Fibroblast of skin of left quadriceps (primary cell): ENCODE results near the gene CLDN19.
A peak's percentile ranks its signal among the peaks of the same experiment; 100 is the strongest.
"Not testable (repeated sequence)": the region's sequence is repeated elsewhere in the genome, so short reads cannot be mapped to it uniquely, and the experiment has no call there.

Source experiments
- DNase-seq, 2 experiments: peaks; one replicate each; pipeline ENCODE4 v3.0.0-alpha.2; 2013; ENCODE audit warnings: low read depth in 2 of 2

CLDN19 gene

DNA sequence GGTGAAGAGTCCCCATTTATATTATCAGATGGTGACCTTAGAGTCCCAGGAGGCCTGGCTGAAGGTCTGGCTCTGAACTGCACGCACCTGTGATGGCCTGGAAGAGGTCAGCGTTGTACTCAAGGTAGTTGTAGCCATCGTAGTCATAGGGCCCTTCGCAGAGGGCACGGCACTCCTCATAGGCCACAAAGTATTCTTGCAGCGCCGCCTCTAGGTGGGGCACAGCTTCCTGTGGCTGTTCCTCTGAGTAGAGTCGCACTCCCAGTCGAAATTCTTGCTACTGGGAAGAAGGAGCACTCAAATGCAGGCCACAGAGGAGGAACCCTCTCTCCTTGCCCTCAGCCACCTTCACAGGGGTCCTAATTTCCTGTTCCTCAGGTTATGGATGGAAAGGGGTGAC, 19.1 kb upstream of the CLDN19 start:
- no peak for DNase-seq

DNA sequence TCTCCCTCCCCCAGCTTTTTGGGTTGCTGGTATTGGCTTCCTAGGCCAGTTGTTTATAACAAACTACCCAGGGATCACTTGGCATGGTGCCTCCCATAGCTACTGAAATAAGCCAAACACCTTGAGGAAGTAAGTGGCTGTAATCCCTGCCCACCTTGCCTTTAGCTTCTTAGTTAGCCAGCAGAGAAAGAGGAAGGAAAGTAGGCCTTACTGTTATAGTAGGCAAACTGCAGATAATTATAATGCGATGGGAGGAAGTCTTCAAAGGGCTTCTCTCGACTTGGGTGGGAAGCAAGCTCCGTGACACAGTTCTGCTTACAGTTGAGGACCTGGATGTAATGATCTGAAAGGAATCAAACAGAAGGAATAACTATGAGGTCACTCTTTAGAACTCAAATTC, 18.6 kb upstream of the CLDN19 start:
- DNase-seq, result no peak

DNA sequence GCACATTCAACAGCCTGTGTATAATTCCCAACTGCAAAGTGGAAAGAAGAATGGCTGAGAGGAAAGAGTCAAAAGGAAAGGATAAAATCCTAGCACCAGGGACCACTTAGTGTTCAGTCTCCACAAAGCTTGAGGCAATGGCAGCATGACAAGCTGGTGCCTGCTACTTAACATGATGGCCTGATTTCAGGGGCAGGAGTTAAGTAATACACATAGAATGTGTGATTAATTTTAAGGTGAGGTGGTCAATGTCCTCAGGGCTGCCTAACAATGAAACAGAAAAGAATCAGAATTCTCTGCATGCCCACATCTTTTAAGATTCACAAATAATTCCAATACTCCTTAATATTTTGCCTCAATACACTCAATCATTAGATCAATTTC, 17.8 kb upstream of the CLDN19 start:
- DNase-seq, result no peak

DNA sequence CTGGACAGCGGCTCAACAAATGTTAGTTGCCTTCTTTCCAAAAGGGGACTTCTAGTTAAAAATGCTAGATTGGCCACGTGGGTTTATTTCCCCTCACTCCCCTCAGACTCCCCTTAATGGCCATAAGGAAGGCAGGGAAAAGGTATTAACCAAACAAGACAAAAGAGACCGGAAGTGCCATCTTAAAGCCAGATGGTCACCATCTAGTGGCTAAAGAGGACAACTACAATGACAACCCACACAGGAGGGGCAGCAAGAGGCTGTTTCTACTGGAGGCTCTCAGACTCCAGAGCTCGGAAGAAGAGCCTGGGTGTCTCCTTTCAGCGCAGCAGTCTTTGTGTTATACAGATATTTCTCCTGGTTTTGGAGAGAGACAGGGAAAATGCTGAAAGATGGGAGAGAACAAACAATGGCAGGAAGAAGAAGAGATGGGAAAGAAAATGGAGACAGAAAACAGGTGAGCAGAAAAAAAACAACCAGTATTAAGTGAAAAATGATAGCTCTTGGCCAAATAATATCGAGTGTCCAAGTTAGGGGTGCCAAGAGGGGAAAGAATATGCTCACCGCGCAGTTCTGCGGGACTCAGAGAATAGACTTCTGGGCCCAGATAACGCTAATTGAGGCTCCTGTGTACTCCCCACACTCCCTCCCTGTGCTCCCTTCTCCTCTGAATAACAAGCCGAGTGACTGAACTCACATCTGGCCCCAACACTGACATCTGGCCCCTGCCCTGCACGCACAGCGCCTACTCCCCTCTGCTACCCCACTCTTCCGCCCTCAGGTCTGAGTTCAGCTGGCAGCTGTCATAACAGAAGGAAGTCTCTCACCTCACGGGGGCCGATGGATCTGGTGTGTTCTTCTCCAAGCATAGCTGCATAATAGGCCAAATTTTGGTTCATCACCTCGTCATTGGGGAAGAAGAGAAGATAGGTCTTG, 17.2 kb upstream of the CLDN19 start:
- DNase-seq, result peak in 1 of 2 experiments; percentile 28

DNA sequence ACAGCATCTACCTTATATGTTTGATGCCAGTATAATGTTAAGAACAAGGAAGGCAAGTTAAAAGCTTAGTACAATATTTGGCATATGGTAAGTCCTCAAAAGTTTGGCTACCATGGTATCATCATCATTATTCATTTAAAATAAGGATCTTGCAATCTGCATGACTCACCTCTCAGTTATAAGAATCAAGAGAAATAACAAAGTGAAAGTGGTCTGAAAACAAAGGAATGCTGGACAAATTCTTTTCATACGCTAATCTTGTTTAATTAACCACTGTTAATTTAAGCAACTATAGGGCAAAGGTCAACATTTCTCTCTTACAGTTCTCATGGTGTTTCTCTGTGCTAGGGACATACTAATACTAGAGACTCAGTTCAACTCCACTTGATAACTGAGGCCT, 13.0 kb upstream of the CLDN19 start:
- no peak for DNase-seq

DNA sequence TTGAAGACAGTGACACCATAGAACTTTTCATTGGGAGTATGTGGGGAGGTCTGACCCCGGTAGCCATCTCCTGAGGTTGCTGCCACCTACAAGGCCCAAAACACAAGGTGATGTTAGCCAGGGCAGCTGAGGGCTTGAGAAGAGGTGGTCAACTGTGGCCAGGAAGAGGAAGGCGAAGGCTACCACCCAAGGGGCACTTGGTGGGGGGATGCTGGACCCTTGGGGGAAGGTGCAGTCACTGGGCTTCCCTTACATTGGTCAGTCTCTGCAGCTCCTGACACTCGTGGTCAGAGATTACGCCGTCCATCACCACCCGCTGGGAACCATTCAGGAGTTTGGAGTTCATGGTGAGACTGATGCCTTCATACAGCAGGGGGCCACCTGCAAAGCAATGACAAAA, 12.2 kb upstream of the CLDN19 start:
- DNase-seq, result no peak

DNA sequence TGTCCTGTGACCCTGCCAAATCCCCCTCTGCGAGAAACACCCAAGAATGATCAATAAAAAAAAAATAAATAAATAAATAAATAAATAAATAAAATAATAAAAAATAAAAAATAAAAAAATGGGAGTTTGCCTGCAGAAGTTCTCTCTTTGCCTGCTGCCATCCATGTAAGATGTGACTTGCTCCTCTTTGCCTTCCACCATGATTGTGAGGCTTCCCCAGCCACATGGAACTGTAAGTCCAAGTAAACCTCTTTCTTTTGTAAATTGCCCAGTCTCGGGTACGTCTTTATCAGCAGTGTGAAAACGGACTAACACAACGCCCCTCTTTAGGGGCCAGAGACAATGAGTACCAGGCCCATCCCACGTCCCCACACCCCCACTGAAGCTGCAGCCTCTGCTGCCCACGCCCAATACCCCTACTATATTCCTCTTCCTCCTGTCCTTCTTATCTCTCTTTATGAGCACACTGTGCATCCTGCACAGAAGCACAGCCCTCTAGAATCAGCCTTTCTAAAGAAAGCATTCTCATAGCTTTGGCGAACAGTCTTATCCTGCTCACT, 11.6 kb upstream of the CLDN19 start:
- not testable (repeated sequence) for DNase-seq

DNA sequence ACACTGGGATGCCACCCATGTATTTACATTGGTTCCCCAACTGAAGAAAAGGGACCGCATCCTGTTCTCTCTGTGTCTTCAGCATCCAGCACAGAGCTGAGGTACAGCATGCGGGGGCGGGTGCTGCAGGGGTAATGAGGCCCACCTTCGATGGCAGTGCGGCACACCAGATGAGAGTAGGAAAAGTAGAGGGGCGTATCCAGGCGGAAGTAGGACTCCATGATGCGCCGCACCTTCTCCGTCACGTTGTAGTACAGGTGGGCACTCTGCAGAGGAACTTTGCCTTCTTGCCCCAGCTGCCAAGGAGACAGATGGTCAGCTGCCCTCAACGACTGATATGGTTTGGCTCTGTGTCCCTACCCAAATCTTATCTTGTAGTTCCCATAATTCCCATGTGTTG, 10.0 kb upstream of the CLDN19 start:
- no peak for DNase-seq

DNA sequence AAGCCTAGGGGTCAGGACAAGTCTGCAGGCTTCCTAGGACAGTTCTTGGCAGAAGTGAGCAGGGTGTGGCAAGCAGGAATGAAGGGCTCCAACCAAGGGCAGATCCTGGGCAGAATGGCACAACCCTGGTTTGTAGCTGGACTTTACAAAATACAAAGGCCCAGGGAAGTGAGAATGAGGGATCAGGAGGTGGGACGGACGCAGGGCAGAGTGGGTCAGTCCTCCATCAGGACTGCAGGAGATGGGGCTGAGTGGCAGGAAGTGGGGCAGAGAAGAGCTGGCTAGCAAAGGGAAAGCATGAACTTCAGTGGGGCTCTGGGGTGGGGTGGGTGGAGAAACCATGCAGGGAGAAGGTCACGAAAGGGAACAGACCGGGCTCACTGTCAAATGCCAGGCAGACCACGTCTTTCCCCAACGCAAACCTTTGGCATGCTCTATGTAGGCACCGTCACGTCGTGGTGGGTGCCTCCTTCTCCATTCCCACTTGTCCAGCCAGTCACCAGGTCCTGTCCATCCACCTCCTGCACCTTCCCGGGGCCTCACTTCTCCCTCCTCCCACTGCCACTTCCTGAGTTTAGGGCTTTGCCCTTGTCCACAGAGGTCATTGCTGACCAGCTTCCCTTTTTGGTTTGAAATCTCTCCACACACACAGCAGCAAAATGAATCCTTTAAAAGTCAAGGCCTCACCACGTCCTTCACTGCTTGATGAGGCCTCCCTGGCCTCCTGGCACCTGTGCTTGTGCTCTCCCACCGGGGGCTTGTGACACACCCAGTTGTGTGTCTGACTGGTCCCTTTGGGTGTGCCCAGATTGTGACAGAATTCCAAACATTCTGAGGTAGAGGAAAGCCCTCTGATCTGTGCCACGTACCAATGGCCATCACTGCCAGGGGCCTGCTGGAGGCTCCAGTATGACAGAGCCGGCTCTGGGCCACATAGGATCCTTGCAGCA, 8.7 kb upstream of the CLDN19 start:
- DNase-seq, result no peak

DNA sequence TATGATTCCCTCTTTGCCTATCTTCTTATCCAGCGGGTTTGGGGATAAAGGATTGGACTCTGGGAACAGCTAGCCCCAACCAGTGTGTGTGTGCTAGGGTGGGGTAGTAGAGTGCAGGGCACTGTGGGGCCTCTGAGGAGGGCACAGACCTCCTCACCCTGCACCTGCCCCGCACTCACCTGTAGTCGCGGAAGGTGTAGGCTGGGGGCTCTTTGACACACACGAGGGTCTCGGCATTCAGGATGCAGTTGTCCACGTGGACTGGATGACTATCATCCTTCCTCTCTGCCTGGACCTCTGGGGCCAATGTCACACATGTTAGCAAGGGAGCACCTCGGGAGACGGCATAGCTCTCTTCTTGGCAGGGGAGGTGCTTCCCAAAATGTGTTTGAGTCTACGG, 8.0 kb upstream of the CLDN19 start:
- no peak for DNase-seq

DNA sequence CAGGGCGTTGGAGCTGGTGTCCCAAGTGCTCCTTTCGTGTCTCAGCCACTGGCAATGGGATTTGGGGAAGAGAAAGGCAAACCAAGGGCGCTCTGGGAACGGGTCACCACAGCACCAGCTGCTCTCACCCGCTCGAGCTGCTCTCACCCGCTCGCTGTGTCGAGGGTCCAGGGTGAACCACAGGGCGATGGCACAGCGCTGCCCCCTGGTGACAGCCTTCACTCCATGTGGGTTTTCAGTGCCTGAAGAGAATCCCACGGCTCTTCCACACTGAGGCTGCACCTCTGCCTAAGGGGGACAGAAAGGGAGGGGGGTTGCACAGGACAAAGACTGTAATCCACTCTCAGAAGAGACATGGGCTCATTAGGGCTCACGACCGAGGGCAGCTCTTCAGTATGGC, 7.1 kb upstream of the CLDN19 start:
- no peak for DNase-seq

DNA sequence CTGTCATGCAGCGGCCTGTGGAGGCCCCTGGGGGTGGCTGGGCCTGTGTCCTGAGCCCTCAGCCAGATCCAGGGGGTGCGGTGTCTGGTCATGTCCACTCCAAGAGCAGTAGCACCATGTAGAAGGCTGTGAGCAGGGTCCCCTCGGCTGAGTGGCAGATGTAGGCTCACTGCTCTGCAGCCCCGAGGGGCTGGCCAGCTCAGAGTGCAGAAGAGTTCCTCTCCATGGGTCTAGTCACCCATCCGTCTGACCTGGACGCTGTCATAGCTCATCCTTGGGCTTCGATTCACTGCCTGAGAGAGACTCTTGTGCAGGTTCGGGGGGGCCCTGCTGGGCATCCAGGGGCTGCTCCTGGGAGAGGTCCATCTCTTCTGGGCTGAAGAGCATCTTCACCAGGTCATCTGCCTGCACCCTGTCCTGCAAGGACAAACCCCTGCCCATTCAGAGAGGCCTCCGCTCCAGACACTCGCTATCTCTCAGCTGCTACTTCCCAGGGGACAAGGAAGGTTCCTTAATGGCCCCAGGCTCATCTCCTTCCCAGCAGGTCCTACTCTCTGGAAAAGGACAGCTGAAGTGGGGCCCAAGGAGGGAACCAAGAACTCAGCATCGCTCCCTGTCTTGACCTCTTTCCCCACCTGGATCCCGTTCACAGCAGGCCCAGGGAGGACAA, 6.5 kb upstream of the CLDN19 start:
- DNase-seq, result no peak

DNA sequence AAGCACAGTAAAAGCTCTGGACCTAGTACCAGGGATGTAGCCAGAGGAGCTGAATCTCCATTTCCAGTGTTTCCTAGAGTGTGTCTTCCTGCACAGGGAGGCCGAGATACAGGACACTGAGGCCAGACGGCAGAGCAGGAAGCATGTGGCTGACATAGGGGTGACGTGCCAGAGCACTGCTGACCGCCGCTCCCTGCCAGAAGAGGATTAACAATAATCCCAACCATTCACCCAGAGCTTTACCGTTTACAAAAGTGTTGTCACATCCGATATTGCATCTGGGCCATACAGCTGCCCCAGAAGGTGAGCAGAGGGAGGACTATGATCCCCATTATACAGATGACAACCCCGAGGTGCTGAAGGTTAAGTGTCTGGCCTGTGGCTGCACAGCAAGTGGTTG, 5.8 kb upstream of the CLDN19 start:
- no peak for DNase-seq

DNA sequence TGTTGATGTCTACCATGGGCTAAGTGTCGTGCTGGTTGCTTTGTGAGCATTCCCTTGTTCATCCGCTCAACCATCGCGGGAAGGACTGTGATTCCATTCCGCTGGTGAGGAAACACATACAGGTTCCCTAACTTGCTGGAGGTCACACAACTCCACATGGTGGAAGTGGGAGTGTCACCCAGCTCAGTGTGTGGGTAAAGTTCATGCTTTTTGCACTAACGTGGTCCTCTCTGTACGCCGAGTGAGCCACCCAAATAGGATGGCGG, 4.0 kb upstream of the CLDN19 start:
- no peak for DNase-seq

DNA sequence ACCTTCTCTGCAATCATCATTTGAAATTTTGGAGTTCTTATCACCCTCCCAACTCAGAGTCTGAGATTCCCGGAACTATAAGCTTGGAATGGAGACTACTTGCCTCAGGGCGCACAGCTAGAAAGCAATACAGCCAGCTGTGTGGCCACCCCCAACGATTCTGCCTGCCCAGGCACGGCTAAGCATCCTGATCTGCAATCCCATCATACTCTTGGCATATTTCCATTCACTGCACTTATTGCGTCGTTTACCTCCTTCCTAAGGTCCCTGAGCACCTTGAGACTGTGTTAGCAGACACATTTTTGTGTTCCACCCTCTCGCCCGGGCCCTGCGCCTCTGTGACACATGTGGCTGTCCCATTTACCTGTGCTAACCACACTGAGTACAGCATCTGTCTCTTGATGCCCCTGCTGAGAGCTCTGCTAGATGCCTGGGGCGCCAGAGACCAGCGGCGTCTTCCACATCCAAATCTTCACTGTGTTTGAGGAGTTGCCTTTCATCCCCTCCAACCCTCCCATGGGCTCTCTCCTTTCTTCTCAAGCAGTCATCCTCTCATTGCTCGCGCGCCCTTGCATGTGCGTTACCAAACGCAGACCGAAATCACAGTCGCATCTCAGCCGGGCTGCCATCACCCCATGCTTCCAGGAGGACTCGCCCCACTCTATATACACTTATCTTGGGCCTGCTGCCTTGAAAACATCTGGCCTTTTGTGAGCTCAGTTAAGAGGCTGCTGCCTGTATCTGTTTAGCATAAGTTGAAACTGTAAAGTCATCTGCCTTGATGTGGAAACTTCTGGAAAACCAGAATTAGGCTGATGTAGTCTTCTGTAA, 3.5 kb upstream of the CLDN19 start:
- DNase-seq, result no peak

DNA sequence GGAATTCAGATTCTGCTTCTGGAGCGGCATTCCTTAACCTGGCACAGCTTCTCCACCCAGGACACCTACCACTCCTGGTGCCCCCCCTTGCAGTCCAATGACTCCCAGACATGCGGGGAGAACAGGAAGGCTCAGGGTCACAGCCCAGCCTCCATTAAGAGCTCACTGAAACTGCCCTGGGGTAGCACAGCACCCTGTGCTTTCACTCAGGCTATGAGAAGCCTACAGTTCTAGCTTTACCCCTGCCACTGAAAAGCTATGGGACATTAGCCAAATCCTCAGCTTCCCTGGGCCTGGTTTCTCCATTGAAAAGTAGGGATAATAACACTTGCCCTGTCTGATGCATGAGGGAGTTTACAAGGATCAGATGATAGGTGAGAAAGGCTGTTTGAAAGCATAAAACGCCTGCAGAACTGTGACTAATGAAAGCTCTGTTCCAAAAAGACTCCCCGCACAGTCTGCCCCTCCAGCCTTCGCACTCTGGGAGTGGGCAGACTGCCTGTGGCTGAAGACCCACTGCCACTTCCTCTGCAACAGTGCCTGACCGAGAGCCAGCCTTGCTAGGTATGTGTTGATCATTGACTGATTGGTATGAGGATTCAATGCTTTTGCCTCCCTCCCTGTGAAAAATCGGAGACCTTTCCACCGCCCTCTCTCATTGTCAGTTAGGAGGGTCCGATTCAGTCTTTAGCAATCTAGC, 2.7 kb upstream of the CLDN19 start:
- DNase-seq, result no peak

DNA sequence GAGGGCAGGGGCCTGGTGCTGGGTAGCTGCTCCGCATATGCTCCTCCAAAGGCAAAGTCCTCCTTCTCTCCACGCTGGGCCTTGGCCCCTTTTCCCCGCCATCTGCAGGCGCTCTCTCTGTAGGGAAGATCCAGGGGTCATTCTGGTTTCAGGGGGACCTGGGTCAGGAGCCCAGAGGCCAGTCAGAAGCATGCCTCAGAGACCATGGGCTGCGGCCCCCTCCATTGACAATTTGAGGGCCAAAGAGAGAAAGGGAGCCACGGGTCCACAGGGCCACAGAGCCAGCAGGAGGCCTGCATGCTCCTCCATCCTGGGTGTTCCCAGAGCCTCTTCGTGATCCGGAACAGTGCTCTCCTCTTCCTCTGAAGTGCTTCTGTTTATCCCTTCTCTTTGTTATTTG, 2.1 kb upstream of the CLDN19 start:
- no peak for DNase-seq

DNA sequence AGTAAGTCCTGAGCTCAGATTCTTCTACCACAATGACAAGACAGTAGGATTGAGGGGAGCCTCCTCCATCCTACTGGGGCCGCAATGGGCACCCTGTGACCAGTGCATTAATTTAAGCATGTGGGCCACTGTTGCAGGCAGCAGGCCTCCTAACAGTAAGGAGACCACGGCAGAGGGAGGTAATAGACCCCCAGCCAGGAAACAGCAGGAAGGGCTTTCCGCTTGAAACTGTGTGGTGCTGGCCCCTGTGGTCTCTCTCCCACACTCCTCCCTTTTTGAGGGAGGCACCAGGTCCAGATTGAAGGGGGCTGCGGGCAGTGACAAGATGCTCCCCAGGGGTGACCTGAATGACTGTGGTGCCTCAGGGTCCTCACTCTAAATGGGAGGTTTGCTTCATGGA, 1.7 kb upstream of the CLDN19 start:
- DNase-seq, result no peak

DNA sequence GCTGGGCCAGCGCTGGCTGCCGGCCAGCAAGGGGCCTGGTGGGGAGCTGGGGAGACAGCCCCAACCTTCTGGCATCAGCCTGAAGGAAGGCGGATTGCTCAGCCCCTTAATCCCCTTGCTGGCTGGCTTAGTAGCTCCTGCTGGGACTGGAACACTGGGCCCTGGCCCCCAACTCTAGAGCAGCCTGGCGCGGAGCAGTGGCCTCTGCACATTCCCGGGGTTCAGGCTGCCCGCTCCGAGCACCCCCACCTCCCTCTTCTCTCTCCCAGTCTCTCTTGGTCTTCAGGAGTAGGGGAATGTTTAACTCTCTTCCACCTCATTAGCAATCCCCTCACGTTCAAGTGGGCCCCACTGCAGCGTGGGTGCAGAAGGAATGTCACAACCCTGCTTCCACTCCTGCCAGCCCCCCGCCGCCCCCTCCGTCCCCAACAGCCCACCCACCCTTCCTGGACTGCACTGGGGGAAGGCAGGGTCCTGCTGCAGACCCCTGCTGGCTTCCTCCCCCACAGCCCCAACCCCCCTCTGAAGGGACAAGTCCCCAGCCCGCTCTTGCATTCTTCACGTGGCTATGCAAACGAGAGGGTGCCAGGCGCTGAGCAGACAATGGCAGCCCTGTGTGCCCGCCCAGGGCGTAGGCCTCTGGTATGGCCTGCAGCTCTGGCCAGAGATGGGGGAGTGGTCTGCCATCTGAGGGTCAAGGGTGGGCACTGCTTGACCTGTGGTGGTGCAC, 980 bp upstream of the CLDN19 start:
- DNase-seq, result no peak

DNA sequence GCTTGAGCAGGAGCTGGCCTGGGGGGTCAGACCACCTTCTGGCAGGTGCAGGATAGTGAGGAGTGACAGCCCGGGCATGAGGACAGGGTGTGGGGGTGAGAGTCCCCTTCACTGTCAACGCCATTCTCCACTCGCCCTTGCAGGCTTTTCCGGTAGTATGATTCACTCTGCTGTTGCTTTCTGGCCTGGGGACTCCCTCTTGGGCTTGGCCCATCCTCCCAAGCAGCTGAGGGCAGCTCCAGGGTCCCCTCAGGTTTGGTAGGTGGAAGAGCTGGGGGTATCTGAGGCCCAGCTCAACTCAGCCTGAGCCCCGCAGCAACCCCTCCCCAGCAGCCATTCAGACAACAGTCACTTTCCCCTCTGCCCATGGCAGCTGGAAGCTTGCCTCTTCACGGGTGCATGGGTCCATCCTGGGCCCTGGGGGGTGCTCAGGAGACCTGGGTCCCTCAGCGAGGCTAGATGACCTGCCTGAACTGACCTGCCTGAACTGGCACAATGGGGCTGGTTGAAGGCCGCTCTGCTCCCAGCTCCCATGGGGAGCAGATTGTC, 1.3 kb downstream of the CLDN19 start:
- no peak for DNase-seq
